Endometrium (tissue), 2 donors: Measurements from ENCODE around the gene GLA.

Experiments used
- FAIRE-seq: peaks from 2 replicates; lab custom pipeline; 2012; peaks lifted over from hg19 to GRCh38; lab: Jason Lieb, UNC
- donor health status: control.
- donor health status: control.

GLA gene

GRCh38 chrX:101349193-101349562 is 58.5 kb downstream of the GLA start:
- FAIRE-seq = no peak

GRCh38 chrX:101348452-101349192 is 59.1 kb downstream of the GLA start, which contains the start of gene TIMM8A:
TSS of gene TIMM8A (minus strand) at chrX:101348742. CDS start at chrX:101348664, 78 bp downstream.
- no peak for FAIRE-seq

GRCh38 chrX:101347859-101348451 is 59.8 kb downstream of the GLA start:
- FAIRE-seq = no peak
